DOHH2 (cell line): Measurements from ENCODE around the gene CYP4F12.

Experiments
- H3F3A ChIP-seq: fragments of 200-600 bp; sonication (generic), shearing (Covaris generic); 2 replicates; pipeline ENCODE4 v1.6.0; 2016; ENCODE audit warnings: antibody characterized with exemption, mild to moderate bottlenecking; ENCODE audit not compliant: control insufficient read depth, insufficient read depth
- H3K27ac ChIP-seq: fragments of 200-600 bp; sonication (generic); 2 replicates; pipeline ENCODE4 v1.5.1; 2014; ENCODE audit warnings: low read depth, mild to moderate bottlenecking, low read length, moderate library complexity
- H3K27me3 ChIP-seq: fragments of 200-600 bp; sonication (generic); 2 replicates; pipeline ENCODE4 v1.6.1; 2014; ENCODE audit warnings: mild to moderate bottlenecking, low read length, mixed read lengths; ENCODE audit not compliant: control insufficient read depth
- H3K36me3 ChIP-seq: fragments of 200-600 bp; sonication (generic); 2 replicates; pipeline ENCODE4 v1.6.1; 2014; ENCODE audit warnings: mild to moderate bottlenecking, low read length, moderate library complexity, mixed read lengths; ENCODE audit not compliant: control insufficient read depth
- H3K4me1 ChIP-seq: fragments of 200-600 bp; sonication (generic); 2 replicates; pipeline ENCODE4 v1.6.1; 2014; ENCODE audit warnings: mild to moderate bottlenecking, low read length, mixed read lengths; ENCODE audit not compliant: control insufficient read depth
- H3K4me2 ChIP-seq: fragments of 200-600 bp; sonication (generic); 2 replicates; pipeline ENCODE4 v1.6.0; 2014; ENCODE audit warnings: mild to moderate bottlenecking, low read length, moderate library complexity
- H3K4me3 ChIP-seq: fragments of 200-600 bp; sonication (generic); 2 replicates; pipeline ENCODE4 v1.5.1; 2014; ENCODE audit warnings: mild to moderate bottlenecking, low read length, mixed read lengths
- H3K79me2 ChIP-seq: fragments of 200-600 bp; sonication (generic); 2 replicates; pipeline ENCODE4 v1.6.1; 2014; ENCODE audit warnings: mild to moderate bottlenecking, low read length, mixed read lengths; ENCODE audit not compliant: control insufficient read depth
- H3K9me2 ChIP-seq: fragments of 200-600 bp; sonication (generic); replicated peaks from 2 replicates; pipeline ENCODE4 v1.6.1; 2014; ENCODE audit warnings: mild to moderate bottlenecking, low read length, mixed read lengths; ENCODE audit not compliant: control insufficient read depth
- H3K9me3 ChIP-seq: fragments of 200-600 bp; sonication (generic); 2 replicates; pipeline ENCODE4 v1.6.1; 2014; ENCODE audit warnings: antibody characterized with exemption, low read length, mixed read lengths; ENCODE audit not compliant: control insufficient read depth, insufficient read depth
- H4K20me1 ChIP-seq: fragments of 200-600 bp; sonication (generic); 2 replicates; pipeline ENCODE4 v1.6.0; 2014; ENCODE audit warnings: low read depth, mild to moderate bottlenecking, antibody characterized with exemption, low read length, moderate library complexity; ENCODE audit not compliant: control insufficient read depth, insufficient read depth
- EZH2phosphoT487 ChIP-seq: fragments of 200-600 bp; sonication (generic); IDR thresholded peaks from 2 replicates; pipeline ENCODE4 v1.6.1; 2017; ENCODE audit warnings: borderline replicate concordance, mild to moderate bottlenecking, antibody characterized with exemption, low read length, moderate library complexity, mixed read lengths
- TF ChIP-seq, protein P1 (sequence below): fragments of 200-600 bp; sonication (generic); IDR thresholded peaks from one replicate; pipeline ENCODE4 v1.5.1; 2014; ENCODE audit warnings: antibody characterized with exemption, mild to moderate bottlenecking, low read depth, low read length; ENCODE audit not compliant: poor library complexity, severe bottlenecking

The CYP4F12 gene, protein sequence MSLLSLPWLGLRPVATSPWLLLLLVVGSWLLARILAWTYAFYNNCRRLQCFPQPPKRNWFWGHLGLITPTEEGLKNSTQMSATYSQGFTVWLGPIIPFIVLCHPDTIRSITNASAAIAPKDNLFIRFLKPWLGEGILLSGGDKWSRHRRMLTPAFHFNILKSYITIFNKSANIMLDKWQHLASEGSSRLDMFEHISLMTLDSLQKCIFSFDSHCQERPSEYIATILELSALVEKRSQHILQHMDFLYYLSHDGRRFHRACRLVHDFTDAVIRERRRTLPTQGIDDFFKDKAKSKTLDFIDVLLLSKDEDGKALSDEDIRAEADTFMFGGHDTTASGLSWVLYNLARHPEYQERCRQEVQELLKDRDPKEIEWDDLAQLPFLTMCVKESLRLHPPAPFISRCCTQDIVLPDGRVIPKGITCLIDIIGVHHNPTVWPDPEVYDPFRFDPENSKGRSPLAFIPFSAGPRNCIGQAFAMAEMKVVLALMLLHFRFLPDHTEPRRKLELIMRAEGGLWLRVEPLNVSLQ

DNA sequence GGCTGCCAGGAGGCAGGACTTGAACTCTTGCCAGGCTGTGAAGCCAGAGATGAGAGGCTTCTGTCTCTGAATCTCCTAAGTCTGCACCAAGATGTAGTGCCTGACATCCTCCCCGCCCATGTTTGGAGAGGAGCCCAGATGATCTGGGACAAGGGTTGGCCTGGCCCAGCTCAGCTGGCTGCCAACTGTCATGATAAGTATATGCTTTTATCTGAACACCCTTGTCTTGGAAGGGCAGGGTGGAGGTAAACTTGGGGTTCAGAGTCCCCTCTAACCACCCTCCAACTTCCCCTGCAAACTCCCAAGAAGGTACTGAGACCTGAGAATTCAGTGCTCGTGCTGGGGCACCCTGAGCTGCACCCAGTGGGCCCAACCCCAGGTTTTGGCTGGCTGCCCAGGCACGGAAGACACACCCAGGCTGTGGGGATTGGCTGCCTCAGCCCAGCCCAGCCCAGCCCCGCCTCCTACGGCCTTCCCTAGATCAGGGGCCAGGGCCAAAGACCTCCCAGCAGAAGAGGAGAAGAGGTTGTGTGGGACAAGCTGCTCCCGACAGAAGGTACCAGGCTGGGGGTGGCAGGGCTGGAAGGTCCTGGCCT is at the start of gene CYP4F12:
Gene CYP4F12, plus strand, starts transcription at position 508 of the 596 bp plus-strand sequence. CDS start 443 bp downstream, outside the sequence.
- Histone ChIP-seq H3K27me3 (no peaks in the 10 kb centered on the region), H3K79me2 (no peaks in the 10 kb centered on the region), H3K9me3 (no peaks in the 10 kb centered on the region)

GRCh38 chr19:15623711-15624318 is 49.1 kb upstream of the CYP4F12 start:
- Histone ChIP-seq H3K79me2 (no peaks in the 10 kb centered on the region), H3F3A (no peaks in the 10 kb centered on the region), H4K20me1 (no peaks in the 10 kb centered on the region), H3K27ac (no peak overlapping the region), H3K4me3 (no peak overlapping the region), H3K36me3 (no peaks in the 10 kb centered on the region), H3K27me3 (no peaks in the 10 kb centered on the region), H3K9me3 (no peaks in the 10 kb centered on the region), H3K4me2 (no peak overlapping the region), H3K4me1 (no peaks in the 10 kb centered on the region), H3K9me2 (no peaks in the 10 kb centered on the region)
- no peak for TF ChIP-seq EZH2phosphoT487
- TF ChIP-seq, protein P1, sequence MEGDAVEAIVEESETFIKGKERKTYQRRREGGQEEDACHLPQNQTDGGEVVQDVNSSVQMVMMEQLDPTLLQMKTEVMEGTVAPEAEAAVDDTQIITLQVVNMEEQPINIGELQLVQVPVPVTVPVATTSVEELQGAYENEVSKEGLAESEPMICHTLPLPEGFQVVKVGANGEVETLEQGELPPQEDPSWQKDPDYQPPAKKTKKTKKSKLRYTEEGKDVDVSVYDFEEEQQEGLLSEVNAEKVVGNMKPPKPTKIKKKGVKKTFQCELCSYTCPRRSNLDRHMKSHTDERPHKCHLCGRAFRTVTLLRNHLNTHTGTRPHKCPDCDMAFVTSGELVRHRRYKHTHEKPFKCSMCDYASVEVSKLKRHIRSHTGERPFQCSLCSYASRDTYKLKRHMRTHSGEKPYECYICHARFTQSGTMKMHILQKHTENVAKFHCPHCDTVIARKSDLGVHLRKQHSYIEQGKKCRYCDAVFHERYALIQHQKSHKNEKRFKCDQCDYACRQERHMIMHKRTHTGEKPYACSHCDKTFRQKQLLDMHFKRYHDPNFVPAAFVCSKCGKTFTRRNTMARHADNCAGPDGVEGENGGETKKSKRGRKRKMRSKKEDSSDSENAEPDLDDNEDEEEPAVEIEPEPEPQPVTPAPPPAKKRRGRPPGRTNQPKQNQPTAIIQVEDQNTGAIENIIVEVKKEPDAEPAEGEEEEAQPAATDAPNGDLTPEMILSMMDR: no peak

More for the DNA sequence above, at the start of gene CYP4F12:
- Histone ChIP-seq H3F3A (no peaks in the 10 kb centered on the region), H3K9me2 (no peaks in the 10 kb centered on the region), H3K4me2 (no peak within 1 kb of the TSS), H4K20me1 (no peaks in the 10 kb centered on the region), H3K4me3 (no peak within 1 kb of the TSS), H3K36me3 (no peaks in the 10 kb centered on the region), H3K4me1 (no peaks in the 10 kb centered on the region), H3K27ac (no peak within 1 kb of the TSS)
- TF ChIP-seq, protein P1: no peak
- TF ChIP-seq EZH2phosphoT487: no peak

GRCh38 chr19:15628236-15629002 is 44.5 kb upstream of the CYP4F12 start:
- H3K79me2 ChIP-seq: no peaks in the 10 kb centered on the region
- H3K9me2 ChIP-seq: no peaks in the 10 kb centered on the region
- no peaks in the 10 kb centered on the region for H3F3A ChIP-seq
- H3K4me1 ChIP-seq: no peaks in the 10 kb centered on the region
- H3K27ac ChIP-seq: no peak overlapping the region
- H3K4me3 ChIP-seq: no peak overlapping the region
- peaks cover 3% of the 10 kb centered on the region; the same call in 1 of the 2 replicates for H4K20me1 ChIP-seq
- no peaks in the 10 kb centered on the region for H3K36me3 ChIP-seq
- no peak overlapping the region for H3K4me2 ChIP-seq
- no peaks in the 10 kb centered on the region for H3K27me3 ChIP-seq
- H3K9me3 ChIP-seq: no peaks in the 10 kb centered on the region
- no peak for TF ChIP-seq EZH2phosphoT487
- TF ChIP-seq, protein P1: no peak
